Limb (tissue), 2 donors: ENCODE measurements around the gene FRMD5.
"Not testable (repeated sequence)": the region's sequence is repeated elsewhere in the genome, so short reads cannot be mapped to it uniquely, and the experiment has no call there.

ENCODE experiments used
- DNase-seq, 2 donors: peaks; one replicate each; pipeline ENCODE4 v3.0.0-alpha.2; 2016; ENCODE audit errors: extremely low spot score in 2 of 2

The FRMD5 gene

DNA sequence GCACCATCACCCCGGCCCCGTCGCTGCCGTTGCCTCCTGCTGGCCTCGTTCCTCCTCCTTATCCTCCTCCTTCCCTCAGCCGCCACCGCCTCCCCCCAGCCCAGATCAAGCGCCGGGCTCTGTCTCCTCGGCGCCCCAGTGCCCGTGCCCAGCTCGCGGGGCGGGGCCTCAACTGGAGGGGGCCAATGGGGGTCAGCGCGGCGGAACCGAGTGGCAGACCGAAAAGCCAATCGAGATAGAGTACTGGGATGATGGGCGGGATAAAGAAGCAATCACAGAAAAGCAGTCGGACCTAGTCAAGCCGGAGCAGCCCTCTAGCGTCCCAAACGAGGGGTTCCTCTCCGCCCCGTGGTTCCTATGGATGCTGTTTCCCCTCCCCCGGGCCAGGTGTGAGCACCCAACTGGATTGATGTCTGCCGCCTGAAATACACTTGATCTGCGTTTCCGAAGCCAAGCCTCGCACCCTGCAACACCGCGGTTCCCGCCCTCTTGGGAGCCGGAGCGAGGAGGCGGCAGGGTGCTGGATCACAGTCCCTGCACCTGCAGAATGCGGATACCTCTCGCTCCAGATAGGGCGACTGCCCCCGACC lies at the start of gene FRMD5:
TSS of gene FRMD5 (minus strand) at position 121 of the 590 bp plus-strand sequence.
- peak; percentile 88 to 94 for DNase-seq

- no peak for DNase-seq
Measured at GRCh38 chr15:44243829-44244228, 48.8 kb upstream of the FRMD5 start.

DNA sequence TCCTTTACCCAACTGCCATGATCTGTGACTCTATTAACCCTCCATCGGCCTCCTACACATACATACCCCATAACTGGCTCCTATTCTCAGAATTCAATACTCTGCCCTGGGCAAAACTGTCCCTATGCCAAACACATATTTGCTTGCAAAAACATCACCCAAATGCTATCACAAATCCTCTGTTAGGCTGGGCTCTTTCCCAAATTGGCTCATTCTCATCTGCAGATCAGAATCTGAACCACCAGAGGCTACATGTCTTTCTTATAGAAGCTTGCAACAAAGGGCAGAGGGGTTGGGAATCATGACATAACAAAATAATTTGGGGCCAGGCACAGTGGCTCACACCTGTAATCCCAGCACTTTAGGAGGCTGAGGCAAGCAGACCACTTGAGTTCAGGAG lies 48.1 kb upstream of the FRMD5 start:
- DNase-seq = no peak

- no peak for DNase-seq
Measured at GRCh38 chr15:44231842-44232241, 36.8 kb upstream of the FRMD5 start.

DNA sequence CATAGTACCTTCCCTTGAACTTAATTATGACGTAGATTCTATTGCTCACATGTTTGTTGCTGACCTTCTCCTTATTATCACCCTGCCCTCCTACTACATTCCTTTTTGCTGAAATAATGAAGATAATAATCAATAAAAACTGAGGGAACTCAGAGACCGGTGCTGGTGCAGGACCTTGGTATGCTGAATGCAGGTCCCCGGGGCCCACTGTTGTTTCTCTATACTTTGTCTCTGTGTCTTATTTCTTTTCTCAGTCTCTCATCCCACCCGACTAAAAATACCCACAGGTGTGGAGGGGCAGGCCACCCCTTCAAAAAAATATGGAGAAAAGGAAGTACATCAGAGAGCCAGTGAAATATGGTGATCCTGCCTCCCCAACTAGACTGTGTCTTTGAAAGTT lies 34.2 kb upstream of the FRMD5 start:
- not testable (repeated sequence) for DNase-seq

GRCh38 chr15:44227584-44227983 lies 32.5 kb upstream of the FRMD5 start:
- DNase-seq = no peak

- DNase-seq = not testable (repeated sequence)
Measured at GRCh38 chr15:44227001-44227400, 31.9 kb upstream of the FRMD5 start.

DNA sequence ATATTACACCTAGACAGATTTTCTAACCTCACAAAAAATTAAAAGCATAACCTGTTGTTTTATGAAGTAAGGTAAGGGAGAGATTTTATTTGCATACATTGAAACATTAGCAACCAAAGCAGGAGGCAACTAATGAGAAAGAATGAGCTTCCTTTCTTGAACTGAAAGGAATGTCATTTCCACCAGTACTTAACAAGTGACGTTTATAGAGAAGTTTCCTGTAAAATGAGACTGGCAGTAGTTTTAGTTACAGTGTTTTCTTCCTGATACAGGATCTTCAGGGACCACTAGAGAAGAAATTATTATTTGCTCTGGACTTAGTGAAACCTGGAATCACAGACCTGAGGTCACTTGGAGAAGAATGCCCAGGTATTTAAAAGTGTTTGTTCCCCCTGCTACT lies 27.4 kb upstream of the FRMD5 start:
- DNase-seq = no peak

- DNase-seq = no peak
Measured at GRCh38 chr15:44219073-44219472, 24.0 kb upstream of the FRMD5 start.

GRCh38 chr15:44216958-44217357 lies 21.9 kb upstream of the FRMD5 start:
- no peak for DNase-seq

DNA sequence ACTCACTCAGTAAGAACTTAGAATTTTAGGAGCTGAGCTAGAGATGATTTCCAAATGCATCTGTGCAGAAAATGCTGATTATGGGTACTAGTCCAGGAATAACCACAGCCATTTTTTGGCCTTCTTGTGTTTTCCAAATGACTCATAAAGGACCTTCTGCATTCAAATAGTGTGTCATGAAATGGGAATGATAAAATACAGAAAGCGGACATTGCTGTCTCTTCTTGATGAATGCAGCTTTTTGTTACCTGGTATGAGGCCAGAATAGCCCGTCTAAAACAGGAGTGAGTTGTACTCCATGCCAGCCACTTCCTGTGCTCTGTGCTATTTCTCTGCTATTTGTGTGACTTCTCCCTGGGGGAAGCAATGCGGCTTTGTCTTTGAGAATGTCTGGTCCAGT lies 20.5 kb upstream of the FRMD5 start:
- no peak for DNase-seq

GRCh38 chr15:44208956-44209355 lies 13.9 kb upstream of the FRMD5 start:
- no peak for DNase-seq

DNA sequence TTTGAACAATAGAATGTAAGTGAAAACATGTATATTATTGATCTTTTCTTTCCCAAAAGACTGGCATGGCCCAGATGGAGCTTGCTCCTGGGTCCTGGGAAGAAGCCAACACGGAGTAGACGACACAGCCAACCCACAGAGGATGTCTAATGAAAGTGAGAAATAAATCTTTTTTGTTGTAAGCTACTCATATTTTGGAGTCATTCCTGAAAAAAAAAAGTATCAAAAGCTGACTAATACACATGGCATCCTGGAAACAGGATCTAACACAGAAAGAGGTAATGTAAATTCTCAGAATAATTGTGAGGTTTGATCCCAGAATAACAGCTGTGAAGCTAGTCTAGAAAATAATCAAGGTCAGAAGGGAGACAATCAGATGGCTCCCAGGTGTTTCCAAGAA lies 12.6 kb upstream of the FRMD5 start:
- DNase-seq = no peak

GRCh38 chr15:44199393-44199792 lies 4.3 kb upstream of the FRMD5 start:
- DNase-seq = no peak

DNA sequence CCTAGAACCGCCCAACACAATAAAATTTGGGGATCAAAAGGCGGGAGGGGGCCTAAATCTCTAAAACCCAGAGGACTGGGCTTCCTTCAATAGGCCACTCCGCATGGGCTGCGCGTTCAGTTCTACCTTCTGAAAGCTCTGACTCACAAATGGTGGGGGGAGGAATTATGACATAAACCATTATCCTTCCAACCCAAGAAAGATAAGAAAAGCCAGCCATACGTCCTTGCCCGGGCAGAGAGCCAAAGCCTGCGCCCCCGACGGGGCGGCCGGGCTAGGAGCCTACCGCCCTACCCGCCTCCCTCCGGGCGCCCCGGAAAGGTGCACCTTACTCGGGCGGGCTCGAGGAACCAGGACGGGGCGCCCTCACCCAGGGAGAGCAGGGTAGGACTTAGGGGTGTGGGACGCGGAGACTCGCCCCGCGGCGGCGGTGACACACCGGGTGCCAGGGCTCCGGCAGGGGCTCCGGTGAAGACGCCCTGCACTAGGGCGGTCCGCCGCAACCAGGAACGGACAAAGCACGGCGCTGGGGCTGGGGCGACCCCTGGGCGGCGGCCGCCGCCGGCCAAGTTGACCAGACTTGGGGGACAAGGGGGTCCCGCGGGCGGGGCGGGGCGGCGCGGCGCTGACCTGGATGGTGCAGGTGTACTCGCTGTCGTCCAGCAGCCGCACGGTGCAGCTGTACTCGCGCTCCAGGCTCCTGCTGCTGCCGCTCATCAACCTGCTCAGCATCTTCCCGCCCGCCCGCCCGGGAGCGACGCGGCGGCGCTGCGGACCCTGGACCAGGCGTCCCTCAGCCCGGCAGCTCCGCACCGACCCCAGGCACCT lies 534 bp downstream of the FRMD5 start:
- peak in 1 of 2 donors; percentile 67 for DNase-seq

DNA sequence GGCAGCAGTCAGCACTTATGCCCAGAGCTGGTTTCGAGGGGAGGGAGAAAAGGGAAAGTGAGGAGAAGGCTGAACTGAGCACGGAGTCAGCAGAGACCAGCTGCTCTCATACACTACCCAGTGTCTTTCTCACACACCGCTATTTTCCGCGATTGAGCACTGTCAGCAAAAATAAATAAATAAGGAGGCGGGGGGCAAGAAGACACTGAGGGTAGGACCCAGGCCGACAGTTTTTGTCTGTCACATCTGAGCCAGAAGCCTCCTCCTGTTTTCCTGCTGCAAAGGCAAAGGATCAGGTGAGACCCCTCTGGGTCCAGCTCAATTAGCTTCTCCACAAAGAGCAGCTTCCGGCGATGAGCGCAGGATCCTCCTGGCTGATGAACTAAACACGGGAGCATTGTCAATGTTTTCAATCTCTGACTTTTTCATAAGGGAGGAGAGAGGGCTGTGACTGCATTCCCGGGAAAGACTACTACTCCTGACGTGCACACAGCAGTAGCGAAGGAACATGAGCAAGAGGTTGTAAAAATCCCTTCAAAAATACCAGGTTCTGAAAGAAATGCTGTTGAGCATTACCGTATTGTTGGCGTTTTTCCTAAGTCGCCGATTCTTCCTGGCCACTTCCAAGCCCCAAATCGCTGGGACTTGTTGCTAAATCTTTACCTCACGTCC lies 1.3 kb downstream of the FRMD5 start:
- DNase-seq = peak in 1 of 2 donors; percentile 46

DNA sequence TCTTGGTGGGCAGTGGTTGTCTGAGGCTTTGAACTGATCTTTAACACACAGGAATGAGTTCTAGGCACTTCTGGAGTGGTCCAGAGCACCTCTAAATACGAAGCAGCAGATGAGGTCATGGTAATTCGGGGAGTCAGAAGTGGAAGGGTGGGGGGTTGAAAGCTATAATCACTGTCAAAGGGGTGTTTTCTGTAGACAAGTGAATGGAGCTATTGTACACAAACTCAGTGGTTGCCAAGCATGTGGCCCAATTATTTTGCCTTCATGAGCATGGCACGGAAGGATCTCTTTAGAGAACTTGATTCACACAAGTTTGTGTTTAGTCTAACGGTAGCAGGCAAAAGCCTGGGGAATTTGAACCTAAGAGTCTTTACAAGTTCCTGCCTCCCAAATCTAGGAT lies 6.3 kb downstream of the FRMD5 start:
- DNase-seq = no peak

DNA sequence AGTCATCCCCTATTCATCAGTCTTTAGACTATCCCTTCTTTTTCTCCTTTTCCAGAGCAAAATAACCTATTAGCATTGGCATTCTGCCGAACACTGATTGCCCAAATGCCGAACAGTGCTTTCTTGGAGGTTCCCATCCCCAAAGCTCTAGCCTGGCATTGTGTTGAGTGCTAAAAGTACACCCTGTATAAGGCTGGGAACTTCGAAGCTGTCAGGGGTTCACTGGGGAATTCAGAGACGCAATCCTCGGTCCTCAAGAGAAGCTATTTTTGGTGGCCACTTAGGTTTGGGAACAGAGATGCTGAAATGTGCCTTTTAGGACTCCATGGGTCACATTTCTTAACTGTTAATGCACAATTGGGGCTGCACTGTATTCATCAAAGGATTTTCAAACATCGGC lies 8.4 kb downstream of the FRMD5 start:
- no peak for DNase-seq

- DNase-seq = no peak
Measured at GRCh38 chr15:44183363-44183762, 11.7 kb downstream of the FRMD5 start.

DNA sequence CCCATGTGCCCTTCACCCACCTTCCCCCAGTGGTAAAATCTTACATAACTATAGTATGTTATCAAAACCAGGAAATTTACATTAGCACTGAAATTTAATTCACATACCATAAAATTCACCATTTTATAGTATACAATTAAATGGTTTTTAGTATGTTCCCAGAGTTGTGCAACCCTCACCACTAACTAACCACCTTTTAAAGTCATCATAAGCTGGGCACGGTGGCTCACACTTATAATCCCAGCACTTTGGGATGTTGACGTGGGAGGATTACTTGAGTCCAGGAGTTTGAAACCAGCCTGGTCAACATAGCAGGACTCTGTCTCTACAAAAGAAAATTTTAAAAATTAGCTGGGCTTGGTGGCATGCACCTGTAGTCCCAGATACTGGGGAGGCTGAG lies 13.7 kb downstream of the FRMD5 start:
- no peak for DNase-seq

DNA sequence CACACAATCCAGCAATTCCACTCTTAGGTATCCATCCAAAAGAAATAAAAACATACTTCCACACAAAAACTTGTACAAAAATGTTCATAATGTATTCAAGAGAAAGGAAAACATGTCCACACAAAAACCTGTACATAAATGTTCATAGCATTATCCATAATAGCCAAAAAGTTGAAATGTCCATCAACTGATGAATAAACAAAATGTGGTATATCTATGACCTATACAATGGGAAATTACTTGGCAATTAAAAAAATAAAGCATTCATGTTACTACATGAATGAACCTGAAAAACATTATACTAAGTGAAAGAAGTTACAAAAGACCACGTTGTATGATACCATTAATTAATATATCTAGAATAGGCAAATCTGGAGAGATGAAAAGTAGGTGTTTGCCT lies 17.9 kb downstream of the FRMD5 start:
- no peak for DNase-seq

DNA sequence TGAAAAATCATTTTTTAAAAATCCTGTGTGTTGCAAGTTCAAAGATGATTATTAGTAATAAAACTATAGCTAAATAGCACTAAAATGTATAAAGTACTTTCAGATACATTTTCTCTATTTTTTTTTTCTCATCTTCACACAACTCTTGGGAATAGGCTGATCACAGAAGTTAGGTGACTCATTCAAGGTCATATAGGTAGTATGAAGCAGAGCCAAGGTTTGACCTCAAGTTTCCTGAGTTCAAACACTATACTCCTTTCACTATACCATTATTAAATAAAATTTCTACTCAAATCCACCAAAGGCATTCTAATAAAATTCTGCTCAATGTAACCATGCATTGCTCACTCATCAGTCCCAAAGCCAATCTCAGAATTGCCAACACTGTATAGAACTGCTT lies 21.3 kb downstream of the FRMD5 start:
- no peak for DNase-seq

DNA sequence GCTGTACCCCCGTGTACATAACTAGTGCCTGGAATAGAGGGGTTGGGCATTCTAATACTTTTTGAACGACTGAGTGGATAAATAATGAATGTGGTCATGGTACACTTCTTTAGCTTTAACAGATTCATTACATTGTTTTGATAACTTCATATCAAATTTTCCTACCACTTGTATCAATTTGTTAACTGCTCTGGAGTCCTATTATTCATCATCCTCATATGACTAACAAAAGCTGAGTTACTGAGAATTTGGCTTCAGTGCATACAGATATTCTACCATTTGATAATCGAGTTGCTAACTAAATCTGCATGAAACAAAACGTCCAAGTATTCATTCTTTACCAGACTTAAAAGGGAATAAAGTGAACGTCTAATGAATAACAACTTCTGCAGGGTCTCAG lies 31.7 kb downstream of the FRMD5 start:
- no peak for DNase-seq
